ENCODE measurements around the gene AMDHD2. TPM values are rescaled to one million over a fixed set of nuclear protein-coding genes. Genes with fewer than 3 reads are reported as not detected.

AMDHD2 gene
- total and polyA plus RNA-seq, 2 of the 13 experiments (the other 11 are each of a cell fraction or from before 2014, with no cell fraction given): 33.5 to 39.1 TPM

DNA sequence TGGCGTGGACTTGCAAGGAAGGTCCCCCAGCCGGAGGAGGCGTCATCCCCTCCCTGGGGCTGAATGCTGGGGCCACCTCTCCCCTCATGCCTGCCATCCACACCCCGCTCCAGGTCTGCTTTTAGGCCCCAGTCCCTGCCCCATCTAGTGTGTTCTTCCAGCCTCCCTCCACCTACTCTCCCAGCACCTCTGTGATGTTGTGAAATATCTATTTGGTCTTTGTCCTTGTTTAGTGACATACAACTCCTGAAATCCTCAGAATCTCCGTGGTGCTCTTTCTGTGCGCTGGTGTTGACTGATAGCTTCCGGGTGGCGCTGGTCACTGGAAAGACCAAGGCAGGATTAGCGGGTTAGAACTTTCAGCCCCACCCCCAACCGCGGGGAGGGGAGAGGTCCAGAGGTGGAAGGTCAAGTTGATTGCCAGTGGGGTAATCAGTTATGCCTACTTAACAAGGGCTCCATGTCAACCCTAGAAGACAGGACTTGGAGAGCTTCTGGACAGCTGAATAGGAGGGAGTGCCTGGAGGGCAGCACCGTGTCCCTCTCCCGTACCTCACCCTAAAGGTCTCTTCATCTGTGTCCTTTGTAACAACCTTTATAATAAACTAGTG, 35.2 kb upstream of the AMDHD2 start (continued):
- TF ChIP-seq, protein P1, sequence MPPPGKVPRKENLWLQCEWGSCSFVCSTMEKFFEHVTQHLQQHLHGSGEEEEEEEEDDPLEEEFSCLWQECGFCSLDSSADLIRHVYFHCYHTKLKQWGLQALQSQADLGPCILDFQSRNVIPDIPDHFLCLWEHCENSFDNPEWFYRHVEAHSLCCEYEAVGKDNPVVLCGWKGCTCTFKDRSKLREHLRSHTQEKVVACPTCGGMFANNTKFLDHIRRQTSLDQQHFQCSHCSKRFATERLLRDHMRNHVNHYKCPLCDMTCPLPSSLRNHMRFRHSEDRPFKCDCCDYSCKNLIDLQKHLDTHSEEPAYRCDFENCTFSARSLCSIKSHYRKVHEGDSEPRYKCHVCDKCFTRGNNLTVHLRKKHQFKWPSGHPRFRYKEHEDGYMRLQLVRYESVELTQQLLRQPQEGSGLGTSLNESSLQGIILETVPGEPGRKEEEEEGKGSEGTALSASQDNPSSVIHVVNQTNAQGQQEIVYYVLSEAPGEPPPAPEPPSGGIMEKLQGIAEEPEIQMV (CRISPR knock-in tag; IDR thresholded peaks at IDR 0.05; ENCODE audit: low read depth): 0 out of 2 replicates have a peak, but pooled peaks have one; percentile 38
- TF ChIP-seq ZNF121 (CRISPR knock-in tag; IDR thresholded peaks at IDR 0.05): no peak
- peak; percentile 82 for TF ChIP-seq HOXA3 (CRISPR knock-in tag; IDR thresholded peaks at IDR 0.05)
- TF ChIP-seq SATB2 (CRISPR knock-in tag; IDR thresholded peaks at IDR 0.05): no peak
- no peak for TF ChIP-seq ZNF569 (CRISPR knock-in tag; IDR thresholded peaks at IDR 0.05; ENCODE audit: borderline replicate concordance)
- TF ChIP-seq, protein P2, sequence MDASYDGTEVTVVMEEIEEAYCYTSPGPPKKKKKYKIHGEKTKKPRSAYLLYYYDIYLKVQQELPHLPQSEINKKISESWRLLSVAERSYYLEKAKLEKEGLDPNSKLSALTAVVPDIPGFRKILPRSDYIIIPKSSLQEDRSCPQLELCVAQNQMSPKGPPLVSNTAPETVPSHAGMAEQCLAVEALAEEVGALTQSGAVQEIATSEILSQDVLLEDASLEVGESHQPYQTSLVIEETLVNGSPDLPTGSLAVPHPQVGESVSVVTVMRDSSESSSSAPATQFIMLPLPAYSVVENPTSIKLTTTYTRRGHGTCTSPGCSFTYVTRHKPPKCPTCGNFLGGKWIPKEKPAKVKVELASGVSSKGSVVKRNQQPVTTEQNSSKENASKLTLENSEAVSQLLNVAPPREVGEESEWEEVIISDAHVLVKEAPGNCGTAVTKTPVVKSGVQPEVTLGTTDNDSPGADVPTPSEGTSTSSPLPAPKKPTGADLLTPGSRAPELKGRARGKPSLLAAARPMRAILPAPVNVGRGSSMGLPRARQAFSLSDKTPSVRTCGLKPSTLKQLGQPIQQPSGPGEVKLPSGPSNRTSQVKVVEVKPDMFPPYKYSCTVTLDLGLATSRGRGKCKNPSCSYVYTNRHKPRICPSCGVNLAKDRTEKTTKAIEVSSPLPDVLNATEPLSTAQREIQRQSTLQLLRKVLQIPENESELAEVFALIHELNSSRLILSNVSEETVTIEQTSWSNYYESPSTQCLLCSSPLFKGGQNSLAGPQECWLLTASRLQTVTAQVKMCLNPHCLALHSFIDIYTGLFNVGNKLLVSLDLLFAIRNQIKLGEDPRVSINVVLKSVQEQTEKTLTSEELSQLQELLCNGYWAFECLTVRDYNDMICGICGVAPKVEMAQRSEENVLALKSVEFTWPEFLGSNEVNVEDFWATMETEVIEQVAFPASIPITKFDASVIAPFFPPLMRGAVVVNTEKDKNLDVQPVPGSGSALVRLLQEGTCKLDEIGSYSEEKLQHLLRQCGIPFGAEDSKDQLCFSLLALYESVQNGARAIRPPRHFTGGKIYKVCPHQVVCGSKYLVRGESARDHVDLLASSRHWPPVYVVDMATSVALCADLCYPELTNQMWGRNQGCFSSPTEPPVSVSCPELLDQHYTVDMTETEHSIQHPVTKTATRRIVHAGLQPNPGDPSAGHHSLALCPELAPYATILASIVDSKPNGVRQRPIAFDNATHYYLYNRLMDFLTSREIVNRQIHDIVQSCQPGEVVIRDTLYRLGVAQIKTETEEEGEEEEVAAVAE (CRISPR knock-in tag; IDR thresholded peaks at IDR 0.05; ENCODE audit: borderline replicate concordance): no peak
- TF ChIP-seq MED1 (CRISPR knock-in tag; IDR thresholded peaks at IDR 0.05): peak; percentile 78
- TF ChIP-seq ZSCAN21 (CRISPR knock-in tag; IDR thresholded peaks at IDR 0.05; ENCODE audit: borderline replicate concordance): no peak; the same call in 1 of the 2 replicates
- TF ChIP-seq HNRNPH1 (optimal IDR thresholded peaks at IDR 0.05; ENCODE audit: low read depth, low read length): no peak
- TF ChIP-seq, protein P3, sequence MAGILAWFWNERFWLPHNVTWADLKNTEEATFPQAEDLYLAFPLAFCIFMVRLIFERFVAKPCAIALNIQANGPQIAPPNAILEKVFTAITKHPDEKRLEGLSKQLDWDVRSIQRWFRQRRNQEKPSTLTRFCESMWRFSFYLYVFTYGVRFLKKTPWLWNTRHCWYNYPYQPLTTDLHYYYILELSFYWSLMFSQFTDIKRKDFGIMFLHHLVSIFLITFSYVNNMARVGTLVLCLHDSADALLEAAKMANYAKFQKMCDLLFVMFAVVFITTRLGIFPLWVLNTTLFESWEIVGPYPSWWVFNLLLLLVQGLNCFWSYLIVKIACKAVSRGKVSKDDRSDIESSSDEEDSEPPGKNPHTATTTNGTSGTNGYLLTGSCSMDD (CRISPR knock-in tag; IDR thresholded peaks at IDR 0.05): no peak
- peak; percentile 30; the same call in 1 of the 2 replicates for TF ChIP-seq TCF7 (IDR thresholded peaks at IDR 0.05; ENCODE audit: low read depth)
- TF ChIP-seq, protein P4, sequence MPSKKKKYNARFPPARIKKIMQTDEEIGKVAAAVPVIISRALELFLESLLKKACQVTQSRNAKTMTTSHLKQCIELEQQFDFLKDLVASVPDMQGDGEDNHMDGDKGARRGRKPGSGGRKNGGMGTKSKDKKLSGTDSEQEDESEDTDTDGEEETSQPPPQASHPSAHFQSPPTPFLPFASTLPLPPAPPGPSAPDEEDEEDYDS (CRISPR knock-in tag; IDR thresholded peaks at IDR 0.05): no peak; the same call in 1 of the 2 replicates
- TF ChIP-seq SIN3B (IDR thresholded peaks at IDR 0.05; ENCODE audit: low read length): no peak
- TF ChIP-seq YEATS2 (CRISPR knock-in tag; IDR thresholded peaks at IDR 0.05; ENCODE audit: borderline replicate concordance): 0 out of 2 replicates have a peak, but pooled peaks have one; percentile 58
- TF ChIP-seq ZNF75D (CRISPR knock-in tag; IDR thresholded peaks at IDR 0.05; ENCODE audit: borderline replicate concordance): no peak
- peak; percentile 54; the same call in 1 of the 2 replicates for TF ChIP-seq ZBTB7A (CRISPR knock-in tag; IDR thresholded peaks at IDR 0.05)
- TF ChIP-seq, protein P5, sequence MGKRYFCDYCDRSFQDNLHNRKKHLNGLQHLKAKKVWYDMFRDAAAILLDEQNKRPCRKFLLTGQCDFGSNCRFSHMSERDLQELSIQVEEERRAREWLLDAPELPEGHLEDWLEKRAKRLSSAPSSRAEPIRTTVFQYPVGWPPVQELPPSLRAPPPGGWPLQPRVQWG (CRISPR knock-in tag; IDR thresholded peaks at IDR 0.05; ENCODE audit: borderline replicate concordance, low read depth): no peak
- 0 out of 2 replicates have a peak, but pooled peaks have one; percentile 29 for TF ChIP-seq ZNF33B (CRISPR knock-in tag; IDR thresholded peaks at IDR 0.05)
- no peak for TF ChIP-seq MATR3 (CRISPR knock-in tag; IDR thresholded peaks at IDR 0.05)
- TF ChIP-seq MAF1 (CRISPR knock-in tag; IDR thresholded peaks at IDR 0.05; ENCODE audit: borderline replicate concordance): no peak
- TF ChIP-seq, protein P6, sequence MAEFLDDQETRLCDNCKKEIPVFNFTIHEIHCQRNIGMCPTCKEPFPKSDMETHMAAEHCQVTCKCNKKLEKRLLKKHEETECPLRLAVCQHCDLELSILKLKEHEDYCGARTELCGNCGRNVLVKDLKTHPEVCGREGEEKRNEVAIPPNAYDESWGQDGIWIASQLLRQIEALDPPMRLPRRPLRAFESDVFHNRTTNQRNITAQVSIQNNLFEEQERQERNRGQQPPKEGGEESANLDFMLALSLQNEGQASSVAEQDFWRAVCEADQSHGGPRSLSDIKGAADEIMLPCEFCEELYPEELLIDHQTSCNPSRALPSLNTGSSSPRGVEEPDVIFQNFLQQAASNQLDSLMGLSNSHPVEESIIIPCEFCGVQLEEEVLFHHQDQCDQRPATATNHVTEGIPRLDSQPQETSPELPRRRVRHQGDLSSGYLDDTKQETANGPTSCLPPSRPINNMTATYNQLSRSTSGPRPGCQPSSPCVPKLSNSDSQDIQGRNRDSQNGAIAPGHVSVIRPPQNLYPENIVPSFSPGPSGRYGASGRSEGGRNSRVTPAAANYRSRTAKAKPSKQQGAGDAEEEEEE (CRISPR knock-in tag; IDR thresholded peaks at IDR 0.05; ENCODE audit: borderline replicate concordance): no peak
